ENCODE data around the gene MYO7A. TPM values are rescaled to one million over a fixed set of nuclear protein-coding genes. Genes with fewer than 3 reads are reported as not detected.

The MYO7A gene
- total and polyA plus RNA-seq, 2 donors (not counting 3 experiments of a cell fraction or from before 2014, with no cell fraction given) = 1.3 to 3.6 TPM

- H3K27me3 ChIP-seq (ENCODE audit: control insufficient read depth in 2 of 2, insufficient read depth in 2 of 2, low read length in 2 of 2) = peaks cover 0 to 6% of the 10 kb centered on the region in 2 experiments
- no peak for TF ChIP-seq MAX (IDR thresholded peaks at IDR 0.05; ENCODE audit: insufficient read depth, insufficient read length)
- TF ChIP-seq POLR2AphosphoS5 (IDR thresholded peaks at IDR 0.05; ENCODE audit: insufficient read depth, low read depth, low read length) = no peak
- no peak for TF ChIP-seq FOS (IDR thresholded peaks at IDR 0.05; ENCODE audit: borderline replicate concordance, insufficient read depth, low read length)
- no peak for TF ChIP-seq CTCF (IDR thresholded peaks at IDR 0.05; ENCODE audit: extremely low read depth in 1 of 2, insufficient read depth in 1 of 2, low read depth in 1 of 2, low read length in 2 of 2)
- no peak for TF ChIP-seq JUN (IDR thresholded peaks at IDR 0.05; ENCODE audit: borderline replicate concordance, insufficient read depth, insufficient read length, low read depth)
- no peak for TF ChIP-seq POLR2A (IDR thresholded peaks at IDR 0.05; ENCODE audit: low read depth, low read length)
- H3K36me3 ChIP-seq (ENCODE audit: control insufficient read depth in 2 of 2, extremely low read depth in 1 of 2, insufficient read depth in 2 of 2, low read length in 2 of 2) = no peaks in the 10 kb centered on the region
- CTCF ChIA-PET = interaction anchor here (1.5 kb wide), 1 partner anchor 11 kb away, joined by 3 read pairs; no protein-coding TSS in a partner anchor
- no peaks in the 10 kb centered on the region for H4K20me1 ChIP-seq (replicated peaks; ENCODE audit: control insufficient read depth, extremely low read depth, insufficient read depth, low read length)
- no peaks in the 10 kb centered on the region for H3K9me1 ChIP-seq (replicated peaks; ENCODE audit: control insufficient read depth, extremely low read depth, insufficient read depth, low read length)
- H3K4me3 ChIP-seq (replicated peaks in 1 of 3; ENCODE audit: insufficient read depth in 1 of 3, low read depth in 1 of 3, low read length in 3 of 3) = no peak overlapping the region
- no peak overlapping the region for H3K4me2 ChIP-seq (ENCODE audit: insufficient read depth, low read length)
- no peak overlapping the region for H3K27ac ChIP-seq (ENCODE audit: insufficient read depth, low read depth, low read length)
- H3K9me3 ChIP-seq (replicated peaks; ENCODE audit: control insufficient read depth, insufficient read depth, low read length) = no peaks in the 10 kb centered on the region
- DNase-seq (ENCODE audit: low read depth, low spot score) = no peak
- FAIRE-seq = no peak
- dilution Hi-C loops (cut with MboI; ENCODE audit: extremely low pct_ligation_motif_present, low sequenced_read_pairs) = no loop called here
- H3K4me1 ChIP-seq (ENCODE audit: control insufficient read depth, extremely low read depth, insufficient read depth, low read length) = no peaks in the 10 kb centered on the region
- intact Hi-C loops (cut with micrococcal nuclease) = no loop called here
- POLR2A ChIA-PET = no interaction called here
- no peaks in the 10 kb centered on the region for H3K79me2 ChIP-seq (ENCODE audit: control insufficient read depth, insufficient read depth, low read length)
- BruUV-seq (replicated peaks) = no TSS peak
- no peak overlapping the region for H3K9ac ChIP-seq (replicated peaks; ENCODE audit: extremely low read depth, insufficient read depth, low read length)
- no peak overlapping the region for H2AFZ ChIP-seq (ENCODE audit: low read depth, low read length)
These were observed 131.6 kb downstream of the MYO7A start for GRCh38 chr11:77259641-77260040.

Measured in endothelial cell of umbilical vein (primary cell).